Caki2 (cell line): Measurements from ENCODE around the gene FAAP100. TPM values are rescaled to one million over a fixed set of nuclear protein-coding genes. Genes with fewer than 3 reads are reported as not detected.
A peak's percentile ranks its signal among the peaks of the same experiment; 100 is the strongest.
"Not testable (repeated sequence)": the region's sequence is repeated elsewhere in the genome, so short reads cannot be mapped to it uniquely, and the experiment has no call there.

ENCODE experiments used
- DNase-seq: peaks from one replicate; pipeline ENCODE4 v3.0.0-alpha.2; 2015; ENCODE audit warnings: low read depth
- in situ Hi-C: cut with HindIII; loops from 2 replicates; pipeline ENCODE4 v1.10.0; 2016; ENCODE audit warnings: low sequenced_read_pairs, low pct_unique_long_range_greater_than_20kb, mixed read lengths
- total RNA-seq: library from RNA; depleted of rRNA; stranded (reverse); fragments of >200 nt; shearing (Covaris generic); gene quantifications from 2 replicates; pipeline ENCODE4 v1.2.3, GENCODE V29; 2014; ENCODE audit warnings: low replicate concordance

The FAAP100 gene
- total RNA-seq, 1 experiment from 2014 or later, result 41.5 TPM

DNA sequence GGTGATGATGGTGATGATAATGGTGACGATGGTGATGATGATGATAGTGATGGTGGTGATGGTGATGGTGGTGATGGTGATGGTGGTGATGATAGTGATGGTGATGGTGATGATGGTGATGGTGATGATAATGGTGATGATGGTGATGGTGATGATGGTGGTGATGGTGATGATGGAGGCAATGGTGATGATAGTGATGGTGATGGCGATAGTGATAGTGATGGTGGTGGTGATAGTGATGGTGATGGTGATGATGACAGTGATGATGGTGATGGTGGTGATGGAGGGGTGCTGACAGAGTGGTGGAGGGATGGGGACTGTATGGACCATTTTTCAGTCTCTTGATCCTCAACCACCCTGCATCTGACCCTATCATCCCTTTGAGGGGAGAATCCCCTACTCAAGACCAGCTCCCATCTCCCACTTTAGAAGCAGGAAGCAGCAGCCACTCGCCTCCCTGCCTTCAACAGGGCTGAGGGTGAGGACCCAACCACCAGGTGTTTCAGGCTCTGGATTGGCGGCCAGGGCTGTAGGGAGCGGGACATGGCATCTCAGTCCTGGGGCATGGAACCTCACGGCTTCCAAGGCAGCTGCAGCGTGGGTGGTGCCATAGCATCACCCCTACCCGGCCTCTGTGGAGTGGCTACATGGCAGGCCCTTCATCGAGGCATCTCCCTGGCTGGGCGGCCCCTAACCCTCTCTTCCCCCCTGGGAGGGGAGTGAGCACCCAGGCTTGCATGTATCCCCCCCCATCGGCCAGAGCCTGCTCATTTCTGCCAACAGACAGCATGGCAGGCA lies 19.5 kb downstream of the FAAP100 start:
- no peak for DNase-seq
- in situ Hi-C loops, result no loop called here

DNA sequence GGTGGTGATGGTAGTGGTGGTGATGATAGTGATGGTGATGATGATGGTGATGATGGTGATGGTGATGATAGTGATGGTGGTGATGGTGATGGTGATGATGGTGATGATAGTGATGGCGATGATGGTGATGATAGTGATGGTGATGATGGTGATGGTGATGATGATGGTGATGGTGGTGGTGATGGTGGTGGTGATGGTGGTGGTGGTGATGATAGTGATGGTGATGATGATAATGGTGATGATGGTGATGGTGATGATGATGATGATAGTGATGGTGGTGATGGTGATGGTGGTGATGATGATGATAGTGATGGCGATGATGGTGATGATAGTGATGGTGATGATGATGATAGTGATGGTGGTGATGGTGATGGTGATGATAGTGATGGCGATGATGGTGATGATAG lies 20.2 kb downstream of the FAAP100 start:
- DNase-seq, in situ Hi-C loops: not testable (repeated sequence)

DNA sequence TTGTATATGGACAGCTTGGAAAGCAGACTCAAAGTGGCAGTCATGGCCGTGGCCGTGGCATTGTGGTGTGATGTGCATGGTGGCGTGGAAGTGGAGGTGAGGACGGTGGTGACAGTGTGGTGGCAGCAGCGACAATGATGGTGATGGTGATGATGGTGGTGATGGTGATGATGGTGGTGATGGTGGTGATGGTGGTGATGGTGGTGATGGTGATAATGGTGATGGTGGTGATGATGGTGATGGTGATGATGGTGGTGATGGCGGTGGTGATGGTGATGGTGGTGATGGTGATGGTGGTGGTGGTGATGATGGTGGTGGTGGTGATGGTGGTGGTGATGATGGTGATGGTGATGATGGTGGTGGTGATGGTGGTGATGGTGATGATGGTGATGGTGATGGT lies 21.1 kb downstream of the FAAP100 start:
- DNase-seq, in situ Hi-C loops: not testable (repeated sequence)

GRCh38 chr17:81529437-81529803 lies 22.7 kb downstream of the FAAP100 start:
- in situ Hi-C loops, result no loop called here
- DNase-seq, result no peak

- in situ Hi-C loops, result no loop called here
- DNase-seq, result no peak
Observed at GRCh38 chr17:81528651-81529436, 23.3 kb downstream of the FAAP100 start.

GRCh38 chr17:81528384-81528650 lies 23.8 kb downstream of the FAAP100 start:
- no peak for DNase-seq
- in situ Hi-C loops, result no loop called here

DNA sequence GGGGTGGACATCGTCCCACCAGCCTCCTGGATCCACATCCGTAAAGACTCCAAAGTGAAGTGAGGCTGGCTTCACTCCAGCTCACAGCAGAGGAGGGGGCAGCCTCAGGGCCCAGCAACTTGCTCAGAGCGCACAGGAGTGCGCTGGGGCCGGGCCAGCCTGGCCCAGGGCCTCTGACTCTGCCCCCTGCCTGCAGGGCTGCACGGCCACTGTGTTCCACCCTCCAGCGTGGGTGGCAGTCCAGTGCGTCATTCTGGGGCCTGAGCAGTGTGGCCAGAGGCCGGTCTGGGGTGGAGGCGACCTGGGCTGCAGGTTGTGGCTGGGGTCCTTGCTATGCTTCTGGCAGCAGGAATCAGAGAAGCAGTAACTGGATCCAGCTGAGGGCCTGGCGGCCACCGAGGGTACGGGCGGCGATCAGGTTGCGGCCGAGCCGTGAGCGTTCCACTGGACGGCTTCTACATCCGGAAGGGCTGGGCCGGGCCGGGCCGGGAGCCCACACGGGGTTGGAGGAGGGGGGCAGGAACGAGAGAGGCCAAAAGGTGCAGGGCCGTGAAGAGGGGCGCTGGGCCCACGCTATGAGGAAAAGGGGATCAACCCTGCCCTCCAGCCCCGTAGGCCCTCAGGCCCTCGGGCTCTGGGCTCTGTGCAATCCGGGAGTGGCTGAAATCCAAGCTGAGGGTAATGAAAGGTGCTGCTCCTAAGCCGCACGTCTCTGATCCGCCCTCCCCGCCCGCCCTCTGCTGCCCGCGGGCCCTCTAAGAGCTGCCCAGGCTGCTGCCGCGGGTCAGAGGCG lies 24.4 kb downstream of the FAAP100 start, which contains the start of gene FSCN2:
Gene FSCN2, plus strand, starts transcription at position 787 of the 793 bp plus-strand sequence. CDS start 155 bp downstream, outside the sequence.
- in situ Hi-C loops, result no loop called here
- no peak for DNase-seq

- in situ Hi-C loops, result no loop called here
- DNase-seq, result no peak
Observed at GRCh38 chr17:81526662-81527571, 25.2 kb downstream of the FAAP100 start.

GRCh38 chr17:81524865-81525159 lies 27.3 kb downstream of the FAAP100 start:
- in situ Hi-C loops, result no loop called here
- no peak for DNase-seq

- no peak for DNase-seq
- in situ Hi-C loops, result no loop called here
Observed at GRCh38 chr17:81524039-81524864, 27.9 kb downstream of the FAAP100 start.

- in situ Hi-C loops, result no loop called here
- no peak for DNase-seq
Observed at GRCh38 chr17:81523402-81524038, 28.6 kb downstream of the FAAP100 start.

DNA sequence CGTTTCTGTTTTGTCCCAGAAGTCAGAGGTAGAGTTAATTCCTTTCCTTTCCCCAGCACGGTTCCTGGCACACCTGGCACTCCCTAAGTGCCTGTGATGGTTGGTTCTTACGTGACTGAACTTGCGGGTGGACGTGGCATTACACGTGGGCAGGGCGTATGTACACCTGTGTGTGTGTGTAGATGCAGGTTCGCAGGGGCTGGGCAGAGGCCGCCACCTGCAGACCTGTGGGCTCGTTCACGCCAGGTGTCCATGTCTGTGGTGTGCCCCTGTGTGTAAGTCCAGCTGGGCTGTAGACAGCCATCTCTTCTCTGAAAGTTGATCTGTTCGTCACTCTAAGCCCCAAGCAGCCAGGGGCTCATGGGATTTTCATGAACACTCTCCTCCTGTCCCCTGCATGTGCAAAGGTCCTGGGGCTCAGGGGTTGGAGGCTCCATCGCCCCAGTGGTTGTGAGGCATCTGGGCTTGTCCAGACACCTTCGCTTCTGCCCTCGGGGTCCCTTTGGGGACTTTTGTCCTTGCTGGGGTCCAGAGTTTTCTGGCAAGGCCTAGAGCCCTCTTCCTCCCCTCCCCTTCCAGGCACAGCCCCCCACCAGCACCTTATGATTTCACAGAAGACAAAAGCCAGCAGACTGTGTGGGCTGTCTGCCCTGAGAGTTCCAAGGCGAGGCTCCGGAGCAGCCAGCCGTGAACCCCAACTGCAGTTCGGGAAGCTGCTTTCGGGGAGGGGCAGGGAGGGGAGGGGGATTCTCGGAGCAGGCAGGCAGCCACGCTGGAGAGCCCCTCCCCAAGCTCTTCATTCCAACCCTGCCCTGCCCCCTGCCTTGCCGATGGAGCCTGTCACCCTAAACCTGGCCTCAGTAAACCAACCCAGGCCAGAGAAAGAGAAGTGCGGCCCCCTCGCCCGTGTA lies 29.4 kb downstream of the FAAP100 start:
- in situ Hi-C loops, result no loop called here
- no peak for DNase-seq

- DNase-seq, result no peak
- in situ Hi-C loops, result no loop called here
Observed at GRCh38 chr17:81520021-81520901, 31.9 kb downstream of the FAAP100 start.

- in situ Hi-C loops, result no loop called here
- DNase-seq, result peak; percentile 76
Observed at GRCh38 chr17:81519284-81520020, 32.7 kb downstream of the FAAP100 start.
